HFF-Myc (cell line): ENCODE results near the gene NIFK.
"Not testable (repeated sequence)": the region's sequence is repeated elsewhere in the genome, so short reads cannot be mapped to it uniquely, and the experiment has no call there.

Experiments used
- DNase-seq: peaks from one replicate; pipeline ENCODE4 v3.0.0-alpha.2; 2011; ENCODE audit warnings: low read depth; ENCODE audit errors: extremely low read depth
- H3K4me3 ChIP-seq: replicated peaks from 2 replicates; pipeline ENCODE4 v1.5.1; 2011; ENCODE audit warnings: low read depth, mild to moderate bottlenecking, control low read depth, low read length
- TF ChIP-seq, protein P1 (sequence below): IDR thresholded peaks from 2 replicates; pipeline ENCODE4 v1.5.1; 2012; ENCODE audit warnings: mild to moderate bottlenecking, low read depth, low read length, control low read depth; ENCODE audit errors: missing control alignments

NIFK gene

DNA sequence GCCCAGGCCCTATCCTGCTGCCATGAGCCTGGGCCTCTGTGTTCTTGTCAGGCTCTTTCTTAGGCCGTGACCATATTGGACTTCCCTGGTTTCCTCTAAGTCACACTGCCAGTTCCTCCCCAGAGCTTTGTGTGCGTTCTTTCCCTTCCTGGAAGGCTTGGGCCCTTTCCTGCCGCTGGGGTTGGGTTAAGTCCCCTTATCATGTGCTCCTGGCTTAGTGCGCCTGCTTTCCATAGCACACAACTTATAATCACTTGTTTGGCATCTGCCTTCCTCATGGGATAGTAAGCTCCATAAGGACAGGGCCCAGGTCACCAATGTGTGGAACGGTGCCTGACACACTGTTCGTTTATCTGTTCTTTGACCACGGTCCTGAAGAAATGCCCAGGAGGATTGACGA, 31.3 kb downstream of the NIFK start:
- no peak for DNase-seq
- no peak overlapping the region for H3K4me3 ChIP-seq
- TF ChIP-seq, protein P1, sequence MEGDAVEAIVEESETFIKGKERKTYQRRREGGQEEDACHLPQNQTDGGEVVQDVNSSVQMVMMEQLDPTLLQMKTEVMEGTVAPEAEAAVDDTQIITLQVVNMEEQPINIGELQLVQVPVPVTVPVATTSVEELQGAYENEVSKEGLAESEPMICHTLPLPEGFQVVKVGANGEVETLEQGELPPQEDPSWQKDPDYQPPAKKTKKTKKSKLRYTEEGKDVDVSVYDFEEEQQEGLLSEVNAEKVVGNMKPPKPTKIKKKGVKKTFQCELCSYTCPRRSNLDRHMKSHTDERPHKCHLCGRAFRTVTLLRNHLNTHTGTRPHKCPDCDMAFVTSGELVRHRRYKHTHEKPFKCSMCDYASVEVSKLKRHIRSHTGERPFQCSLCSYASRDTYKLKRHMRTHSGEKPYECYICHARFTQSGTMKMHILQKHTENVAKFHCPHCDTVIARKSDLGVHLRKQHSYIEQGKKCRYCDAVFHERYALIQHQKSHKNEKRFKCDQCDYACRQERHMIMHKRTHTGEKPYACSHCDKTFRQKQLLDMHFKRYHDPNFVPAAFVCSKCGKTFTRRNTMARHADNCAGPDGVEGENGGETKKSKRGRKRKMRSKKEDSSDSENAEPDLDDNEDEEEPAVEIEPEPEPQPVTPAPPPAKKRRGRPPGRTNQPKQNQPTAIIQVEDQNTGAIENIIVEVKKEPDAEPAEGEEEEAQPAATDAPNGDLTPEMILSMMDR: no peak

DNA sequence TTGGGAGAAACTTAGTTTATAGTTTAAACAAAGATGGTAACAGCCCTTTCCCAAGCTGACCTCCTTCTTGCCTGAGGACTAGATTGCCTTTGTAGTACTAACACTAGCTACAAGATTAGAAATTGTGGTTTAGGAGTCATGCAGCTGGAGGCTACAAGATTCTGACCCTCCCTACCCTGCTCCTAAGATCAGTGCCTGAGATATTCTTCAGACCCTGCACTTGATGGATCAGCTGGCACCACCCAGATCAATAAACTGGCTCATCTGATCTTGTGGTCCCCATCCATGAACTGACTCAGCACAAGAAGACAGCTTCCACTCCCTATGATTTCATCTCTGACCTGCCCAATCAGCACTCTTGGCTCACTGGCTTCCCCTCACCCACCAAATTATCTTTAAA, 34.9 kb downstream of the NIFK start:
- H3K4me3 ChIP-seq: not testable (repeated sequence)

DNA sequence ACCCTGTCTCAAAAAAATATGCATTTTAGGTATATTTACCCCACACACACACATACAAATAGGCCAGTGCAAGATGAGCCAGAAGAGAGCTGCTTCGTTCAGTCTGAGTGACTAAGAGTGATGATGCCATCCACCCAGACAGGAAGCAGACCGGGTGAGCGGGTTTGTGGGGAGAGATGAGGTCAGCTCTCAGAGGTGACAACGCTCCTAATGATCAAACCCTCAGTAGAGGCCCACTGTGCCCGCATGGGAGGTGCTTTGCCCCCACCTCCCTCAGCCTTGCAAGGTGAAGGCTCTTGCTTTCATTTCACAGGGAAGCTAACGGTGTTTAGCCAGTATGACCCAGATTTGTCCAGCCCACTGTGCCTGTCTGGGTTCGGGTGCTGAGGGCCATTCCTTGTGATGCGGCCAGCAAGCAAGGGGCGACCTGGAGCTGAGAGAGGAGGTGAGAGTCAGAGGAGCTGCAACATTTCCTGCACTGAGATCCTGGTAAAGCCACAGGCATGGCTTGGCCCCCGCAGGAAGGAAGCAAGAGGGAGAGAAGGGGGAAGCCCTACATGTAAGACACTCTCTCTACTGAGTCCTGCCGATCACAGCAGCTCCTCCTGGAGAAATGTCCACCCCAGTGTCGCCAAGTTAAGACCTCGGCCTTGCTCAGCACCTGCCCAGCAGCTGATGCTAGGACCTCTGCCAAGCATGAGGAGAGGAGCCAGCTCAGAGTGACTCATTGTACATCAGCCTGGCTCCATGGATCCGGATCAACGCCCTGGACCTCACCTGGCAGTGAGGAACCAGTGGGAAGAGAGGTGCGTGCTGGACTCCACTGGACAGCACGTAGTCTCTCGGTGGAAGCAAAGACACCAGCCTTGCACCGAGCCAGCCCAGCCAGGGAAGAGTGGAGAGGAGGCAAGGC, 37.0 kb downstream of the NIFK start:
- H3K4me3 ChIP-seq: no peak overlapping the region
- DNase-seq: peak; percentile 48

More for the DNA sequence above, 34.9 kb downstream of the NIFK start:
- DNase-seq: not testable (repeated sequence)

DNA sequence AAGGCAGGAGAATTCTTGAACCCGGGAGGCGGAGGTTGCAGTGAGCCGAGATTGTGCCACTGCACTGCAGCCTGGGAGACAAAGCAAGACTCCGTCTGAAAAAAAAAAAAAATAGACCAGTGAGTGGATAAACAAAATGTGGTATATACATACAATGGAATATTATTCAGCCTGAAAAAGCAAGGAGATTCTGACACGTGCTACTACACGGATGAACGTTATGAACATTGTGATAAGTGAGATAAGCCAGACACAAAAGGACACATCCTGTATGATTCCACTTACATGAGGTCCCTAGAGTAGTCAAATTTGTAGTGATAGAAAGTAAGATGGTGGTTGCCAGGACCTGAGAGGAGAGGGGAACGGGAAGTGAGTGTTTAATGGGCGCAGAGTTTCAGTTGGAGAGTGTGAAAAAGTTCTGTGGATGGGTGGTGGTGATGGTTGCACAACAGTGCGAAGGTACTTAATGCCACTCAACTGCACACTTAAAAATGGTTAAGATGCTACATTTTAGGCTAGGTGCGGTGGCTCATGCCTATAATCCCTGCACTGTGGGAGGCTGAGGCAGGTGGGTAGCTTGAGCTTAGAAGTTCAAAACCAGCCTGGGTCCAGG, 38.3 kb downstream of the NIFK start:
- DNase-seq: no peak
- TF ChIP-seq, protein P1: no peak
- no peak overlapping the region for H3K4me3 ChIP-seq

More for the DNA sequence above, 37.0 kb downstream of the NIFK start:
- TF ChIP-seq, protein P1: no peak

DNA sequence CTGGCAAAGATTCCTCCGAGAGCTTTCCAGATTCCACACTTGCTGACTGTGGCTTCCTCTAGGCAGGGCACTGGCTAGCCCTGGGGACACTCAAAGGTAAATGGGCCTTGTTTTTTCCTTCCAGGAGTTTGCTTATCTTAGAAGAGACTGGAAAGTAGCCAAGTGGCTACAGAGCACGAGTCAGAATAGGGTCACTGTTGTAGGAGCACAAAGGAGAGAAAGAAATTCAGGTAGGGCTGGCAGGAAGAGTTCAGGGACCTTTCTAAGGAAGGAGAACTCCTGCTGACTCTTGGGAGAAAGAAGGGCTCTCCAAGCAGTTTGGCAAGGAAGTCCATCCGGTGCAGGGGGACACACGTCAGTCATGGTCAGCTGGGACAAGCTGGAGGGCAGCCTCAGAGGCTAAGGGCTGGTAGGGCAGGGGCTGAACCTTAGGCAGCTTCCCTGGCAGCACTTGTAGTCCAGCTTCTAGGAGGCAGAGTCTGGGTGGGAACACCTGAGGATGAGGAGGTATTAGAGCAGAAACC, 39.5 kb downstream of the NIFK start:
- no peak for DNase-seq
- TF ChIP-seq, protein P1: no peak
- no peak overlapping the region for H3K4me3 ChIP-seq

DNA sequence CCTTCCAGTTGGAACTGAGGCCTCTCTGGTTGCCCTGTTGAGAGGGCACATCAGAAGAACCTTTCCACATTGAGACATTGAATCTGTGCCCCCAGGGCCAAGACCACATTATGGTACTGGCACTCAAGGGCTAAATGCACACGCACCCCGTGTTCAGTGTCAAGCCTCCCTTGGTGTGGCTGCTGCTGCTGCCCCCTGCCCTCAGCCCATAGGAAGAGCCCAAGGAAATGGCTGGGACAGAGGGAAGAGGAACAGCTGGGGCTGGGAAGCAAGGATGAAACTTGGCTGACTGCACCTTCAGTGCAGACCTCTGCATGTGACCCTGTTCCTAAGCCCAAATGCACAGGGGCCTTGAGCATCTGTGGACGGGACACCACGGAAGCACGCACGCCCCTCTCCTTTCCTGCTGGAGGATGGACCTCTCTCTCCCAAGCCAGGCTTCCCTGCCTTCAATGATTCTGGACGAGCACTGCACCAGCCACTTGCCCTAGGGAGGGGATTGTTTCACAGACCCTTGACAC, 40.2 kb downstream of the NIFK start:
- no peak for DNase-seq
- H3K4me3 ChIP-seq: no peak overlapping the region
- TF ChIP-seq, protein P1: no peak

DNA sequence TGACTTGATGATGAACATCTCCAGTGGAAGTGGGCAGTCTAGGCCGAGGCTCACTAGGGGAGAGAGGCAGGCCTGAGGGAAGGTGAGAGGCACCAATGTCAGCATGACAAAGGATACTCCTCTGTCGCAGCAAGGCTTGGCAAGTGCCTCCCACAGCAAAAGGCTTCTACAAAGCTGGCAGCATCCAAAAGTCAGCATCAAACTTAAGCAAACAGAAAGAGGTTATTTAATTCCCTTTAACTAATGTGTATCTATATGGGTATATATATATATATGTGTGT, 41.6 kb downstream of the NIFK start:
- no peak for DNase-seq
- H3K4me3 ChIP-seq: no peak overlapping the region
- TF ChIP-seq, protein P1: no peak
